ENCODE data around the gene TSPAN1.

The TSPAN1 gene

GRCh38 chr1:46192171-46192570, 17.3 kb downstream of the TSPAN1 start:
- H3K27ac Mint-ChIP-seq, result no peak overlapping the region
- DNase-seq (ENCODE audit: low spot score in 2 of 2), result no peak
- H3K9me3 Mint-ChIP-seq, result no peaks in the 10 kb centered on the region
- peaks cover 7% of the 10 kb centered on the region for H3K4me1 Mint-ChIP-seq
- H3K4me3 Mint-ChIP-seq, result no peak overlapping the region
- no peak for ATAC-seq
- peaks cover 24% of the 10 kb centered on the region for H3K36me3 Mint-ChIP-seq

DNA sequence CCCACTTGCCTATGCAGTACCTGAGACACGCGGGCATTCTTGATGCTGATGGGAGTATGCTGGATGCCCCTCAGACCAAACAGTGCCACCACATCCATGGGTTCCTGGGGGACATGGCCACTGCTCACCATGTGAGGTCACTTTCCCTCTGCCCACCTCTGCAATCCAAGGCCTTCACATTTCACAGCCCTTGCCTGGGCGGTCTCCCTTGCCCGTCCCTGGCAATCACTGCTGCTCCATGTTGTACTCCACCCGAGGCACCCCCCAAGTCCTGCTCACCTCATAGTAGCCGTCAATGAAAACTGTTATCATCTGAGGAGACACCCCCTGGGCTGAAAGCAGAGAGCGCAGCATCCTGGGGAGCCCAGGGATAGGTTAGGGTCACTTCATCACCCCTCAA, 18.4 kb downstream of the TSPAN1 start:
- DNase-seq (ENCODE audit: low spot score in 2 of 2) (no peak), ATAC-seq (no peak)
- Mint-ChIP-seq H3K4me3 (no peak overlapping the region), H3K36me3 (peaks cover 24% of the 10 kb centered on the region), H3K4me1 (peaks cover 7% of the 10 kb centered on the region), H3K27ac (peak overlapping the region; percentile 10), H3K9me3 (no peaks in the 10 kb centered on the region)

- Mint-ChIP-seq H3K36me3 (peaks cover 23% of the 10 kb centered on the region), H3K4me3 (no peak overlapping the region), H3K4me1 (peaks cover 7% of the 10 kb centered on the region), H3K27ac (peak overlapping the region; percentile 9), H3K9me3 (no peaks in the 10 kb centered on the region)
- no peak for DNase-seq (ENCODE audit: low spot score in 2 of 2)
- no peak for ATAC-seq
Observed at GRCh38 chr1:46193984-46194570, 19.2 kb downstream of the TSPAN1 start.

DNA sequence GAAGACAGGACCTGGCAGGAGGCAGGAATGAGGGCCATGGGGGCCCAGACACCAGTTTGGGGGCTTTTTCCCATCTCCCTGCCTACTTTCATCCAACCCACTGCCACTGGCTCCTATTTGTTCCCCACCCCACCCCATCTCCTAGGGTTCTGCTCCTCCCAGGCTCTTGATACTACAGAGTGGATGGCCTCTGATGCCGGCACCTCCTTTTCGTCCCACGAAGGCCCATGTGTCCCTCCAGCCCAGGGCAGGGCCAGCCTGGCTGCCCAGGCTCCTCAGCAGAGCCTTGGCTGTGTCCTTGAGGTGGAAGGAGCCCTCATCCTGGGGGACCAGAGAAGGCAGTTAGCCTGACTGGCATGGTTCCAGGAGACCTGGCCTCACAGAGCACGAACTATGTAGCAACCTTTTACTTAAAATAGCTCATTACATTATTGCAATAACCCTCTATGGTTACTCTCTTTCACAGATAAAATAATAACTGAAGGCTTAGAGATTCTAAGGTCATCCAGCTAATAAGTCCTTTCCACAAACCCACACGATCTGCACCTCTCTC, 19.8 kb downstream of the TSPAN1 start:
- H3K36me3 Mint-ChIP-seq, result peaks cover 17% of the 10 kb centered on the region
- DNase-seq (ENCODE audit: low spot score in 2 of 2) (no peak), ATAC-seq (no peak)
- peaks cover 7% of the 10 kb centered on the region for H3K4me1 Mint-ChIP-seq
- no peak overlapping the region for H3K4me3 Mint-ChIP-seq
- H3K9me3 Mint-ChIP-seq, result no peaks in the 10 kb centered on the region
- peak overlapping the region; percentile 9 for H3K27ac Mint-ChIP-seq

DNA sequence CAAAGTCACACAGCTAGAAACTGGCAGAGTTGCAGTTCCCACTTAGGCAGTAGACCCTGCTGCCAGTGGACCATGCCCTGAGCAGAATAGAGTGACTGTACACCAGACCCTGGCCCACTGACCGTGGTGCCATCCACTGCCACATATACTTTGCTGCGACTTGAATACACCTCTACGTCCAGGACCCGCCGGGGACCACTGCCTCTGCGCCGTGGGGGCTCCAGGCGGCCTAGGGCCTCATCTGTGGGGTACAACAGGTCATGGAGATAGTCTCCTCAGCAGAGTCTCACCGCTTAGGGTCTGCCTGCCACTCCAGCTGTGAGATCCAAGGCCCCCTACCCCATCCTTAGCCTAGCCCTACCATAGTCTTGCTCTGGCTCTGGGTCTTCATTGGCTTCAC, 21.7 kb downstream of the TSPAN1 start:
- no peak for ATAC-seq
- Mint-ChIP-seq H3K27ac (peak overlapping the region; percentile 87), H3K4me1 (peaks cover 7% of the 10 kb centered on the region), H3K9me3 (no peaks in the 10 kb centered on the region), H3K4me3 (no peak overlapping the region), H3K36me3 (peaks cover 7% of the 10 kb centered on the region)
- no peak for DNase-seq (ENCODE audit: low spot score in 2 of 2)

DNA sequence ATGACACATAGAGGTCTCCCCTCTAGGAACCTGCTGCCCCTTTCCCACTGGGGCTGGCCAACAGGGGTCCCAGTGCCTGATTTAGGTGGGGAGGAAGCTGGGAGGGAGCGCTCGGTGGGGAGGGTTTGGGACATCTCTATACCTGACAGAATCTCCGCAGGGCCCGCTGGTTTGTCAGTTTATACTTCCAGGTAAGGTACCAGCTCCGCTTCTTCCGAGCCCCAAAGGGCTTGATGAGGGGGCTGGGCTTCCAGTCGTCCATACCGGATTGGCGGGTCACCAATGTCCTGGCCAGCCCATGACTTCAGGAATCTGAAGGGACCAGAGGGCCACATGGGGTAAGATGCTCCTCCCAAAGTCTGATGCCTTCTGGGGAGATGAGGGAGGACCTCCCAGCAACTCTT, 22.7 kb downstream of the TSPAN1 start:
- peak overlapping the region; percentile 74 for H3K4me3 Mint-ChIP-seq
- H3K9me3 Mint-ChIP-seq, result no peaks in the 10 kb centered on the region
- no peaks in the 10 kb centered on the region for H3K36me3 Mint-ChIP-seq
- no peak for DNase-seq (ENCODE audit: low spot score in 2 of 2)
- peaks cover 7% of the 10 kb centered on the region for H3K4me1 Mint-ChIP-seq
- peak overlapping the region; percentile 87 for H3K27ac Mint-ChIP-seq
- ATAC-seq, result no peak

- peak within 1 kb of the TSS; percentile 74 for H3K4me3 Mint-ChIP-seq
Observed at GRCh38 chr1:46197964-46198811, 23.3 kb downstream of the TSPAN1 start, which contains the start of gene POMGNT1. Gene POMGNT1 (minus strand): TSS chr1:46198434. CDS start chr1:46197821, 613 bp downstream.

DNA sequence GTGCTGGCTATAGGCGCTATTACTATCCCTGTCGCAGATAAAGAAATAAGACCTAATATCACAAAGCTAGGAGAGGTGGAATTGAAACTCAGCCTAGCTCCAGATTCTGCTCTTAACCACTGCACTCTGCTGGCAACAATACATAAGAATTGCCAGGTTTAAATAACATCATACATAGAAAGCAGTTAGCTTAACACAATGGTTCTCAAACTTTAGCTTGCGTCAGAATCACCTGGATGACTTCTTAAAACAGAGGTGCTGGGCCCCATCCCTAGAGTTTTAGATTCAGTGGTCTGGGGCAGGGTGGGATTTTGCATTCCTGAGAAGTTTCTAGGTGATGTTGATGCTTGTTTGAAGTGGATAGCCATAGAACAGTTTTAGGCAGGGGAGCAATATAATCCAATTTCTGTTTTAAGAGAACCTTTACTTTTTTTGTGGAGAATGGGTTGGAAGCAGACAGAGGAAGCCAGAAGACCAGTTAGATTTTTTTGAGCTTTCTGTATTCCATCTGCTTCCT, 24.4 kb downstream of the TSPAN1 start:
- H3K27ac Mint-ChIP-seq, result no peak overlapping the region
- DNase-seq (ENCODE audit: low spot score in 2 of 2) (no peak), ATAC-seq (no peak)
- H3K36me3 Mint-ChIP-seq, result peaks cover 5% of the 10 kb centered on the region
- H3K4me1 Mint-ChIP-seq, result peaks cover 13% of the 10 kb centered on the region
- no peaks in the 10 kb centered on the region for H3K9me3 Mint-ChIP-seq
- peak overlapping the region; percentile 74 for H3K4me3 Mint-ChIP-seq

More at GRCh38 chr1:46197964-46198811, 23.3 kb downstream of the TSPAN1 start, which contains the start of gene POMGNT1:
- H3K27ac Mint-ChIP-seq, result peak within 1 kb of the TSS; percentile 87
- ATAC-seq (peak; percentile 94), DNase-seq (ENCODE audit: low spot score in 2 of 2) (peak; percentile 71 to 84)
- H3K4me1 Mint-ChIP-seq, result peaks cover 13% of the 10 kb centered on the region
- H3K9me3 Mint-ChIP-seq, result no peaks in the 10 kb centered on the region
- H3K36me3 Mint-ChIP-seq, result no peaks in the 10 kb centered on the region

DNA sequence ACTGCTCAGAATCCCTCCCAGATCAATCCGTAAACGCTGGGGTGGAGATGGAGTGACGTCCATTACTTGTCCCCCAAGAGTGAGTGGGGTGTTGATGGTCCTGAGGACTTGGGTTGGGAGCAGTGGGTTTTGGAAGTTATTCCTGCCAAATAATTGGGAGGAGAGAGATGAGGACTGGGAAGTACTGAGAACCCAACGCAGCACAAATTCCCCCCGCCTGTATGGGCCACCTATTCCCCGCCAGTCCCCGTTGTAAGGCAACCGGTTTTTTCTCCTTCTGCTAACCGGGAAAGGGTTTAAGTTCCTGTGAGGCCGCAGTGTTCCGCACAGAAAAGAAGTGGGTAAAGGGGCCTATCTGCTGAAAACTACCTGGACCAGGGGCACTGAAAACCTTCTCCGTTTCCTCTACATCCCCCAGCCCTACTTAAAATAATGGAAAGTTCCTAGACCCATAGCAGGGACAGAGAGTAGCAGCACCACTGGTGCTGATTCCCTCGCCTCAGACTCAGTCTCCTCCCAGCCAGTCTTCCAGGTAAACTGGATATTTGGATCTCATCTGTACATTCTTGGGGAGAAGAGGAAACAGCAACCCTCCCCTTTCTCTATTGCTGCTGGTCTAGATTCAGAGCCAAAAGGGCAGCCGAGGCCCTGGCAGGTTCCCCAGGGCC, 29.0 kb downstream of the TSPAN1 start:
- Mint-ChIP-seq H3K27ac (peak overlapping the region; percentile 10), H3K4me3 (peak overlapping the region; percentile 75), H3K36me3 (peaks cover 5% of the 10 kb centered on the region), H3K4me1 (peaks cover 7% of the 10 kb centered on the region), H3K9me3 (no peaks in the 10 kb centered on the region)
- no peak for DNase-seq (ENCODE audit: low spot score in 2 of 2)
- ATAC-seq, result no peak

GRCh38 chr1:46204406-46204742, 29.5 kb downstream of the TSPAN1 start:
- ATAC-seq, result no peak
- Mint-ChIP-seq H3K4me1 (peaks cover 7% of the 10 kb centered on the region), H3K36me3 (peaks cover 5% of the 10 kb centered on the region), H3K9me3 (no peaks in the 10 kb centered on the region), H3K27ac (peak overlapping the region; percentile 10), H3K4me3 (peak overlapping the region; percentile 75)
- DNase-seq (ENCODE audit: low spot score in 2 of 2), result no peak

DNA sequence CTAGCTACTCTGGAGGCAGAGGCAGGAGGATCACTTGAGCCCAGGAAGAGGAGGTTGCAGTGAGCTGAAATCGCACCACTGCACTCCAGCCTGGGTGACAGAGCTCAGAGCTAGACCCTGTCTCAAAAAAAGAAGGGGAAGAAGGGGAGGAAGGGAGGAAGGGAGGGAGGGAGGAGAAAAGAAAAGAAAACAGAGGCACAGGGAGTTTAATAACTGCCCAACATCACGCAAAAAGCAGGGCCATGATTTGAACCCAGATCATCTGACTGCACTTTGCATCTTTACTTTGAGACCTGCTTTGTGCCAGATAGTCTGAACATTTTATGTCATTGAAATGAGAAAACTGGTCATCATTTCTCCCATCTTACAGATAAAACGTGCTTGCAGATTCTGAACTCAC, 30.3 kb downstream of the TSPAN1 start:
- peak overlapping the region; percentile 10 for H3K27ac Mint-ChIP-seq
- peaks cover 5% of the 10 kb centered on the region for H3K36me3 Mint-ChIP-seq
- DNase-seq (ENCODE audit: low spot score in 2 of 2) (no peak), ATAC-seq (no peak)
- H3K4me3 Mint-ChIP-seq, result no peak overlapping the region
- no peaks in the 10 kb centered on the region for H3K9me3 Mint-ChIP-seq
- H3K4me1 Mint-ChIP-seq, result peaks cover 7% of the 10 kb centered on the region

GRCh38 chr1:46205791-46206190, 30.9 kb downstream of the TSPAN1 start:
- Mint-ChIP-seq H3K36me3 (peaks cover 5% of the 10 kb centered on the region), H3K9me3 (no peaks in the 10 kb centered on the region), H3K4me3 (no peak overlapping the region), H3K27ac (no peak overlapping the region), H3K4me1 (peaks cover 7% of the 10 kb centered on the region)
- DNase-seq (ENCODE audit: low spot score in 2 of 2) (no peak), ATAC-seq (no peak)

GRCh38 chr1:46206399-46206798, 31.5 kb downstream of the TSPAN1 start:
- DNase-seq (ENCODE audit: low spot score in 2 of 2) (no peak), ATAC-seq (no peak)
- Mint-ChIP-seq H3K4me1 (peaks cover 7% of the 10 kb centered on the region), H3K4me3 (no peak overlapping the region), H3K36me3 (peaks cover 5% of the 10 kb centered on the region), H3K9me3 (no peaks in the 10 kb centered on the region), H3K27ac (no peak overlapping the region)

DNA sequence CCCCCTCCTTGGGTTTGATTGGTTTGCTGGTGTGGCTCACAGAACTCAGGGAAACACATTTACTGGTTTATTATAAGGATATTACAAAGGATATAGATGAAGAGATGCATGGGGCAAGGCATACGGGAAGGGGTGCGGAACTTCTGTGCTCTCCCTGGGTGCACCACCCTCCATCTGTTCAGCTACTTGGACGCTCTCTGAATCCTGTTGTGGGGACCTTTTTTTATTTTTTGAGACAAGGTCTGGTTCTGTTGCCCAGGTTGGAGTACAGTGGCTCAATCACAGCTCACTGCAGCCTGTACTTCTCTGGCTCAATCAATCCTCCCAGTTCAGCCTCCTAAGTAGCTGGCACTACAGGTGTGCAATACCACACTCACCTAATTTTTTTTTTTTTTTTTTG, 35.7 kb downstream of the TSPAN1 start:
- Mint-ChIP-seq H3K36me3 (no peaks in the 10 kb centered on the region), H3K27ac (no peak overlapping the region), H3K4me1 (no peaks in the 10 kb centered on the region), H3K9me3 (no peaks in the 10 kb centered on the region), H3K4me3 (no peak overlapping the region)
- no peak for ATAC-seq
- no peak for DNase-seq (ENCODE audit: low spot score in 2 of 2)

GRCh38 chr1:46211051-46211450, 36.2 kb downstream of the TSPAN1 start:
- Mint-ChIP-seq H3K4me1 (no peaks in the 10 kb centered on the region), H3K4me3 (no peak overlapping the region), H3K36me3 (no peaks in the 10 kb centered on the region), H3K27ac (no peak overlapping the region), H3K9me3 (no peaks in the 10 kb centered on the region)
- ATAC-seq (no peak), DNase-seq (ENCODE audit: low spot score in 2 of 2) (no peak)

All from stimulated activated effector memory CD8-positive, alpha-beta T cell treated with anti-CD3 and anti-CD28 coated beads, Interleukin-12 subunit alpha, Interleukin-12 subunit beta, amount 100 ng/mL, for 72 hours (primary cell).